Measurements from ENCODE around the gene MLH1. TPM values are rescaled to one million over a fixed set of nuclear protein-coding genes. Genes with fewer than 3 reads are reported as not detected.

Gene MLH1
- total RNA-seq, 4 donors from 2014 or later: 25.2 to 52.5 (median 36.4) TPM

Other genes starting within 250 kb of the MLH1 start
- gene DCLK3, start 229.0 kb upstream of the MLH1 start, total RNA-seq: under 1 TPM; 0.10 to 0.55 (median 0.47) TPM
- 1 to 10 TPM; 2.1 to 4.6 (median 2.4) TPM for gene TRANK1, start 48.5 kb upstream of the MLH1 start, total RNA-seq
- 10 to 100 TPM in 1 of 4 donors, 1 to 10 TPM in 3; 5.3 to 10.1 (median 8.6) TPM for gene EPM2AIP1, start 387 bp upstream of the MLH1 start, total RNA-seq
- gene LRRFIP2, start 181.1 kb downstream of the MLH1 start, total RNA-seq: 100 to 1,000 TPM in 2 of 4 donors, 10 to 100 TPM in 2; 85.7 to 103 (median 100.0) TPM
- gene GOLGA4, start 249.8 kb downstream of the MLH1 start, total RNA-seq: 100 to 1,000 TPM; 233 to 357 (median 269) TPM

Measured in gastrocnemius medialis (tissue), 4 donors.